IMR-90 (cell line): ENCODE measurements around the gene FBRSL1. TPM values are rescaled to one million over a fixed set of nuclear protein-coding genes. Genes with fewer than 3 reads are reported as not detected.

ENCODE experiments used
- ATAC-seq: fragments of 200-7000 bp; cut with Tn5 transposase; 2 replicates; pipeline ENCODE4 v1.9.1; 2020; ENCODE audit warnings: low read depth, mild to moderate bottlenecking, moderate library complexity
- BruUV-seq: library from RNA; stranded (reverse); fragments of 400-500 nt; replicated peaks from 2 replicates; lab custom pipeline; 2021; lab: Mats Ljungman, UMichigan
- CTCF ChIA-PET: fragments of 300-600 bp; formaldehyde crosslinking; extraction: SDS; loops from one replicate; lab custom pipeline; 2021; ENCODE audit warnings: antibody characterized with exemption; lab: Yijun Ruan, JAX
- POLR2A ChIA-PET: fragments of 300-600 bp; sonication (Branson Sonifier 250); formaldehyde crosslinking; loops from one replicate; lab custom pipeline; 2022; ENCODE audit warnings: antibody characterized with exemption; ENCODE audit not compliant: unreplicated experiment; lab: Charles Lee
- DNase-seq: peaks from one replicate; pipeline ENCODE4 v3.0.0; 2013
- H2AFZ ChIP-seq: replicated peaks from 2 replicates; pipeline ENCODE3; 2013; ENCODE audit warnings: low read length, mild to moderate bottlenecking; ENCODE audit not compliant: poor library complexity
- H2AK5ac ChIP-seq: 2 replicates; pipeline ENCODE4 v1.6.1; 2013; ENCODE audit warnings: low read depth, low read length, inconsistent platforms
- H2AK9ac ChIP-seq: replicated peaks from 2 replicates; pipeline ENCODE3; 2013; ENCODE audit warnings: mild to moderate bottlenecking, low read depth, low read length, moderate library complexity; ENCODE audit not compliant: poor library complexity
- H2BK120ac ChIP-seq: 2 replicates; pipeline ENCODE4 v1.6.1; 2013; ENCODE audit warnings: low read depth, low read length, inconsistent platforms
- H2BK15ac ChIP-seq: 3 replicates; pipeline ENCODE4 v1.6.1; 2013; ENCODE audit warnings: low read depth, low read length, inconsistent platforms
- H2BK20ac ChIP-seq: 2 replicates; pipeline ENCODE4 v1.6.1; 2013; ENCODE audit warnings: low read depth, mild to moderate bottlenecking, inconsistent platforms, low read length, moderate library complexity
- H2BK5ac ChIP-seq: 2 replicates; pipeline ENCODE4 v1.6.1; 2013; ENCODE audit warnings: mild to moderate bottlenecking, low read depth, low read length, inconsistent platforms; ENCODE audit not compliant: poor library complexity, severe bottlenecking
- H3K14ac ChIP-seq: replicated peaks from 2 replicates; pipeline ENCODE4 v1.6.1; 2013; ENCODE audit warnings: low read depth, low read length, inconsistent platforms
- H3K18ac ChIP-seq: 2 replicates; pipeline ENCODE4 v1.6.1; 2013; ENCODE audit warnings: low read depth, low read length, control low read depth
- H3K23ac ChIP-seq: 2 replicates; pipeline ENCODE4 v1.6.1; 2013; ENCODE audit warnings: low read depth, low read length, inconsistent platforms
- H3K27ac ChIP-seq: 2 replicates; pipeline ENCODE4 v1.5.1; 2013; ENCODE audit warnings: mild to moderate bottlenecking, control low read depth, low read length; ENCODE audit not compliant: insufficient read depth
- H3K27me3 ChIP-seq: 2 replicates; pipeline ENCODE4 v1.6.1; 2013; ENCODE audit warnings: low read length; ENCODE audit not compliant: control insufficient read depth, insufficient read depth
- H3K36me3 ChIP-seq: 2 replicates; pipeline ENCODE4 v1.6.1; 2013; ENCODE audit warnings: low read length, mixed read lengths; ENCODE audit not compliant: control insufficient read depth, insufficient read depth
- H3K4ac ChIP-seq: 2 replicates; pipeline ENCODE4 v1.6.1; 2013; ENCODE audit warnings: low read depth, low read length, inconsistent platforms
- H3K4me1 ChIP-seq: 2 replicates; pipeline ENCODE4 v1.6.1; 2013; ENCODE audit warnings: low read length, mixed read lengths; ENCODE audit not compliant: control insufficient read depth, insufficient read depth
- H3K4me2 ChIP-seq: 2 replicates; pipeline ENCODE4 v1.6.1; 2013; ENCODE audit warnings: low read depth, mild to moderate bottlenecking, control low read depth, low read length, moderate library complexity
- H3K4me3 ChIP-seq: 2 replicates; pipeline ENCODE4 v1.5.1; 2013; ENCODE audit warnings: low read depth, mild to moderate bottlenecking, control low read depth, low read length, moderate library complexity; ENCODE audit not compliant: insufficient read depth
- H3K56ac ChIP-seq: 2 replicates; pipeline ENCODE4 v1.6.1; 2013; ENCODE audit warnings: low read length, inconsistent platforms; ENCODE audit not compliant: insufficient read depth; ENCODE audit errors: extremely low read depth
- H3K79me1 ChIP-seq, 2 experiments: 2 replicates each; pipeline ENCODE4 v1.6.1; 2013; ENCODE audit warnings: low read length in 2 of 2, inconsistent platforms in 1 of 2, low read depth in 1 of 2
- H3K9ac ChIP-seq: 2 replicates; pipeline ENCODE4 v1.6.1; 2013; ENCODE audit warnings: low read depth, low read length, control low read depth
- H3K9me1 ChIP-seq: 2 replicates; pipeline ENCODE4 v1.6.1; 2013; ENCODE audit warnings: low read length, inconsistent platforms; ENCODE audit not compliant: insufficient read depth
- H3K9me3 ChIP-seq: 2 replicates; pipeline ENCODE4 v1.6.1; 2013; ENCODE audit warnings: low read length; ENCODE audit not compliant: control insufficient read depth, insufficient read depth
- H4K20me1 ChIP-seq: 2 replicates; pipeline ENCODE4 v1.6.1; 2013; ENCODE audit warnings: low read length, inconsistent platforms; ENCODE audit not compliant: insufficient read depth
- H4K5ac ChIP-seq: 2 replicates; pipeline ENCODE4 v1.6.1; 2013; ENCODE audit warnings: mild to moderate bottlenecking, low read depth, low read length, control low read depth
- H4K8ac ChIP-seq, 2 experiments: 2 replicates each; pipeline ENCODE4 v1.6.1; 2013; ENCODE audit warnings: low read depth in 2 of 2, low read length in 2 of 2, control low read depth in 1 of 2, inconsistent platforms in 1 of 2
- H4K91ac ChIP-seq: 2 replicates; pipeline ENCODE4 v1.6.1; 2013; ENCODE audit warnings: low read depth, low read length, inconsistent platforms; ENCODE audit not compliant: insufficient read depth
- BHLHE40 ChIP-seq: fragments of 150-350 bp; IDR thresholded peaks from 2 replicates; pipeline ENCODE4 v1.6.1; 2016; ENCODE audit warnings: mild to moderate bottlenecking, low read depth, low read length
- CEBPB ChIP-seq: IDR thresholded peaks from 2 replicates; pipeline ENCODE4 v1.6.1; 2012; ENCODE audit warnings: low read depth, low read length, improper control_type of control experiment
- MAZ ChIP-seq: IDR thresholded peaks from 2 replicates; pipeline ENCODE4 v1.6.1; 2012; ENCODE audit warnings: low read depth, mild to moderate bottlenecking, low read length, improper control_type of control experiment, moderate library complexity, borderline replicate concordance
- RAD21 ChIP-seq: IDR thresholded peaks from 2 replicates; pipeline ENCODE4 v1.6.1; 2012; ENCODE audit warnings: low read length, improper control_type of control experiment
- RCOR1 ChIP-seq: IDR thresholded peaks from 2 replicates; pipeline ENCODE4 v1.6.1; 2012; ENCODE audit warnings: mild to moderate bottlenecking, low read length, improper control_type of control experiment; ENCODE audit not compliant: insufficient replicate concordance
- RFX5 ChIP-seq: IDR thresholded peaks from 2 replicates; pipeline ENCODE4 v1.8.0; 2012; ENCODE audit warnings: low read depth, mild to moderate bottlenecking, low read length, moderate library complexity
- SMC3 ChIP-seq: fragments of 150-350 bp; IDR thresholded peaks from 2 replicates; pipeline ENCODE4 v1.6.1; 2016; ENCODE audit warnings: low read depth, mild to moderate bottlenecking, antibody characterized with exemption, low read length, moderate library complexity
- WGBS, 2 experiments: methylation state at CpG; one replicate each; pipeline versions ENCODE4 v1.1.5 to v1.1.7; 2013; ENCODE audit warnings: missing lambda C conversion rate in 2 of 2; ENCODE audit not compliant: insufficient read length in 1 of 2; ENCODE audit errors: extremely low coverage in 2 of 2; 5-methylcytosine and 5-hydroxymethylcytosine counted together
- dilution Hi-C: fragments of 300-500 bp; cut with HindIII; formaldehyde crosslinking; loops from one replicate; pipeline ENCODE4 v1.14.3; 2018; ENCODE audit warnings: low sequenced_read_pairs; ENCODE audit not compliant: unreplicated experiment
- in situ Hi-C: fragments of 300-500 bp; cut with MboI; formaldehyde crosslinking; loops from 3 replicates; pipeline ENCODE4 v1.14.3; 2019; ENCODE audit warnings: low sequenced_read_pairs, inconsistent platforms, mixed read lengths
- intact Hi-C: fragments of 100-400 bp; cut with micrococcal nuclease; formaldehyde crosslinking; loops from 2 replicates; pipeline ENCODE4 v1.10.0; 2022
- polyA plus RNA-seq, 3 experiments: library from polyadenylated mRNA; depleted of rRNA; stranded (reverse); fragments of >200 nt; gene quantifications; 2 replicates each; pipeline ENCODE4 v1.2.3, GENCODE V29; 2012; ENCODE audit warnings: low replicate concordance in 1 of 3
- total RNA-seq: library from RNA; depleted of rRNA; stranded (reverse); fragments of >200 nt; gene quantifications from 2 replicates; pipeline ENCODE4 v1.2.3, GENCODE V29; 2012

FBRSL1 gene
- total and polyA plus RNA-seq, 2 of the 4 experiments (the other 2 are of a cell fraction), result 0.36 to 10.8 TPM

DNA sequence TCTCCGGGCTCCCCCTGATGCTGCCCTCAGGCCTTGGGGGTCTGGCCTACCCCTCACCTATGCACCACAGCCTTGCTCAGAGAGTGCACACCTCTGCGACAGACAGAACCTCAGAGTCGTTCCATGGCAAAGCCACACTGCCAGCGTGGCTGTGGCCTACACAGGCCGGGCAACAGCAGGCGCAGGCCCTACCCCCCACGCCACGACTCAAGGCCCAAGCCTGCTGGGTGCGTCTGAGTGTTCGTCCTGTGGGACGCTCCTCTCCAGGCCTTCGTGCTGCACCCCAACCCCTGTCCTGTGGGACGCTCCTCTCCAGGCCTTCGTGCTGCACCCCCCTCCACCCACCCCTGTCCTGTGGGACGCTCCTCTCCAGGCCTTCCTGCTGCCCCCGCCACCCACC is 66.3 kb downstream of the FBRSL1 start:
- CTCF ChIA-PET, result no interaction called here
- Histone ChIP-seq H2BK5ac (no peak overlapping the region), H3K9ac (no peak overlapping the region), H3K4ac (no peak overlapping the region), H4K8ac (no peak overlapping the region), H2BK15ac (no peak overlapping the region), H2BK20ac (no peak overlapping the region), H3K9me3 (no peaks in the 10 kb centered on the region), H3K4me2 (no peak overlapping the region), H2AK9ac (no peak overlapping the region), H3K18ac (no peak overlapping the region), H2BK120ac (no peak overlapping the region), H3K9me1 (no peaks in the 10 kb centered on the region), H3K56ac (no peak overlapping the region), H3K27ac (no peak overlapping the region), H4K20me1 (peaks cover 4% of the 10 kb centered on the region; the same call in 1 of the 2 replicates), H3K14ac (no peak overlapping the region), H3K4me1 (no peaks in the 10 kb centered on the region; the same call in 1 of the 2 replicates), H3K79me1 (peaks cover 0 to 5% of the 10 kb centered on the region in 2 experiments; a peak in 1 of 4 replicates), H2AFZ (peak overlapping the region; percentile 11), H3K23ac (no peak overlapping the region), H3K27me3 (no peaks in the 10 kb centered on the region), H4K5ac (no peak overlapping the region), H3K36me3 (no peaks in the 10 kb centered on the region), H4K91ac (no peak overlapping the region), H3K4me3 (no peak overlapping the region), H2AK5ac (no peak overlapping the region)
- ATAC-seq (no peak), DNase-seq (no peak)
- no TSS peak for BruUV-seq
- intact Hi-C loops (no loop called here), dilution Hi-C loops (no loop called here), in situ Hi-C loops (no loop called here)
- no peak for TF ChIP-seq MAZ
- TF ChIP-seq RAD21, result no peak
- no peak for TF ChIP-seq CEBPB
- no peak for TF ChIP-seq SMC3
- no peak for TF ChIP-seq RFX5
- no peak for TF ChIP-seq RCOR1
- TF ChIP-seq BHLHE40, result no peak
- WGBS, 2 experiments, result 100% methylated on average over 4 of the region's 16 CpGs; no CpG with 5 or more reads in 1 of the 2 experiments
- POLR2A ChIA-PET, result no interaction called here
